A673 (cell line): ENCODE results near the gene HIGD2A. TPM values are rescaled to one million over a fixed set of nuclear protein-coding genes. Genes with fewer than 3 reads are reported as not detected.

ENCODE experiments used
- BruUV-seq: library from RNA; stranded (reverse); fragments of 400-500 nt; replicated peaks from 2 replicates; lab custom pipeline; 2021; lab: Mats Ljungman, UMichigan
- CTCF ChIA-PET: fragments of 300-600 bp; sonication (Branson Sonifier 250); formaldehyde crosslinking; loops from one replicate; lab custom pipeline; 2022; ENCODE audit warnings: antibody characterized with exemption; lab: Charles Lee
- POLR2A ChIA-PET: fragments of 300-600 bp; sonication (Branson Sonifier 250); formaldehyde crosslinking; loops from one replicate; lab custom pipeline; 2022; ENCODE audit warnings: antibody characterized with exemption; ENCODE audit not compliant: low non-redundant PET; lab: Charles Lee
- DNase-seq: peaks from one replicate; pipeline ENCODE4 v3.0.0-alpha.2; 2015; ENCODE audit warnings: low spot score
- H3K27ac ChIP-seq: fragments of 200-600 bp; sonication (generic); 2 replicates; pipeline ENCODE4 v1.5.1; 2016; ENCODE audit warnings: mixed run types, low read depth, mild to moderate bottlenecking, mixed read lengths, antibody characterized with exemption, low read length; ENCODE audit not compliant: poor library complexity, severe bottlenecking
- H3K27me3 ChIP-seq: fragments of 200-600 bp; sonication (generic); replicated peaks from 2 replicates; pipeline ENCODE4 v1.6.1; 2017; ENCODE audit warnings: mixed run types, low read depth, mild to moderate bottlenecking, mixed read lengths, antibody characterized with exemption, low read length; ENCODE audit not compliant: insufficient read depth, poor library complexity
- H3K36me3 ChIP-seq: fragments of 200-600 bp; sonication (generic); 2 replicates; pipeline ENCODE4 v1.6.1; 2016; ENCODE audit warnings: mixed run types, mild to moderate bottlenecking, mixed read lengths, antibody characterized with exemption, low read length; ENCODE audit not compliant: insufficient read depth, poor library complexity, severe bottlenecking
- H3K4me1 ChIP-seq: fragments of 200-600 bp; sonication (generic); 2 replicates; pipeline ENCODE4 v1.6.1; 2017; ENCODE audit warnings: mixed run types, mild to moderate bottlenecking, mixed read lengths, antibody characterized with exemption, low read length; ENCODE audit not compliant: insufficient read depth, poor library complexity, severe bottlenecking
- H3K4me3 ChIP-seq: fragments of 200-600 bp; sonication (generic); 2 replicates; pipeline ENCODE4 v1.5.1; 2016; ENCODE audit warnings: low read depth, mixed run types, mild to moderate bottlenecking, mixed read lengths, low read length; ENCODE audit not compliant: poor library complexity, severe bottlenecking
- H3K9me3 ChIP-seq: fragments of 200-600 bp; sonication (generic); 2 replicates; pipeline ENCODE4 v1.6.1; 2016; ENCODE audit warnings: mixed run types, low read depth, mild to moderate bottlenecking, mixed read lengths, antibody characterized with exemption, low read length; ENCODE audit not compliant: poor library complexity, severe bottlenecking
- EZH2 ChIP-seq: fragments of 200-600 bp; sonication (generic); IDR thresholded peaks from 2 replicates; pipeline ENCODE4 v1.6.1; 2017; ENCODE audit warnings: borderline replicate concordance, low read depth, mild to moderate bottlenecking, mixed read lengths, antibody characterized with exemption, low read length; ENCODE audit not compliant: poor library complexity, severe bottlenecking
- intact Hi-C: fragments of 100-400 bp; cut with micrococcal nuclease; formaldehyde crosslinking; loops from one replicate; pipeline ENCODE4 v1.10.0; 2022; ENCODE audit not compliant: unreplicated experiment
- total RNA-seq: library from RNA; stranded (reverse); gene quantifications from 2 replicates; pipeline ENCODE4 v1.2.3, GENCODE V29; 2021
- TF ChIP-seq, protein P1 (sequence below): fragments of 300-800, 200-600 bp; sonication (generic); conservative IDR thresholded peaks from 2 replicates; pipeline ENCODE4 v1.5.1; 2017; ENCODE audit warnings: low read depth, mild to moderate bottlenecking, antibody characterized with exemption, low read length, moderate library complexity, mixed read lengths

Gene HIGD2A
- total RNA-seq, 1 experiment from 2014 or later = 81.7 TPM

- no TSS peak for BruUV-seq
- TF ChIP-seq, protein P1, sequence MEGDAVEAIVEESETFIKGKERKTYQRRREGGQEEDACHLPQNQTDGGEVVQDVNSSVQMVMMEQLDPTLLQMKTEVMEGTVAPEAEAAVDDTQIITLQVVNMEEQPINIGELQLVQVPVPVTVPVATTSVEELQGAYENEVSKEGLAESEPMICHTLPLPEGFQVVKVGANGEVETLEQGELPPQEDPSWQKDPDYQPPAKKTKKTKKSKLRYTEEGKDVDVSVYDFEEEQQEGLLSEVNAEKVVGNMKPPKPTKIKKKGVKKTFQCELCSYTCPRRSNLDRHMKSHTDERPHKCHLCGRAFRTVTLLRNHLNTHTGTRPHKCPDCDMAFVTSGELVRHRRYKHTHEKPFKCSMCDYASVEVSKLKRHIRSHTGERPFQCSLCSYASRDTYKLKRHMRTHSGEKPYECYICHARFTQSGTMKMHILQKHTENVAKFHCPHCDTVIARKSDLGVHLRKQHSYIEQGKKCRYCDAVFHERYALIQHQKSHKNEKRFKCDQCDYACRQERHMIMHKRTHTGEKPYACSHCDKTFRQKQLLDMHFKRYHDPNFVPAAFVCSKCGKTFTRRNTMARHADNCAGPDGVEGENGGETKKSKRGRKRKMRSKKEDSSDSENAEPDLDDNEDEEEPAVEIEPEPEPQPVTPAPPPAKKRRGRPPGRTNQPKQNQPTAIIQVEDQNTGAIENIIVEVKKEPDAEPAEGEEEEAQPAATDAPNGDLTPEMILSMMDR = no peak; the same call in 1 of the 2 replicates
- no peak for TF ChIP-seq EZH2
- ChIA-PET CTCF (interaction anchor here (0.7 kb wide), 1 partner anchor 632 kb away, joined by 3 read pairs; no protein-coding TSS in a partner anchor), POLR2A (interaction anchor here (0.6 kb wide), 1 partner anchor 156 kb away, joined by 3 read pairs; no protein-coding TSS in a partner anchor)
- peak; percentile 91 for DNase-seq
- peaks cover 4% of the 10 kb centered on the region for H3K4me1 ChIP-seq
- H3K36me3 ChIP-seq = peaks cover 14% of the 10 kb centered on the region
- peak within 1 kb of the TSS; percentile 88 for H3K27ac ChIP-seq
- H3K4me3 ChIP-seq = peak within 1 kb of the TSS; percentile 95
- intact Hi-C loops = loop anchor here (5.0 kb wide), 1 partner anchor 176 kb away; the partner anchor contains the start of gene RNF44
- no peaks in the 10 kb centered on the region for H3K27me3 ChIP-seq
- H3K9me3 ChIP-seq = no peaks in the 10 kb centered on the region
Observed at GRCh38 chr5:176361437-176362232, 26.9 kb upstream of the HIGD2A start, which contains the start of gene KIAA1191. TSS of gene KIAA1191 (minus strand) at chr5:176361764. CDS start at chr5:176359508, 2,256 bp downstream.

GRCh38 chr5:176362233-176362490, 26.4 kb upstream of the HIGD2A start:
- CTCF ChIA-PET = interaction anchor here (0.7 kb wide), 1 partner anchor 632 kb away, joined by 3 read pairs; no protein-coding TSS in a partner anchor
- intact Hi-C loops = loop anchor here (5.0 kb wide), 1 partner anchor 175 kb away; the partner anchor contains the start of gene RNF44
- Histone ChIP-seq H3K27ac (no peak overlapping the region), H3K36me3 (peaks cover 13% of the 10 kb centered on the region), H3K27me3 (no peaks in the 10 kb centered on the region), H3K9me3 (no peaks in the 10 kb centered on the region), H3K4me3 (peak overlapping the region; percentile 95), H3K4me1 (peaks cover 4% of the 10 kb centered on the region)
- POLR2A ChIA-PET = interaction anchor here (0.6 kb wide), 1 partner anchor 156 kb away, joined by 3 read pairs; no protein-coding TSS in a partner anchor
- no TSS peak for BruUV-seq
- TF ChIP-seq, protein P1 = no peak
- no peak for TF ChIP-seq EZH2
- no peak for DNase-seq

- no peak for TF ChIP-seq EZH2
- TF ChIP-seq, protein P1 = no peak
- peaks cover 4% of the 10 kb centered on the region for H3K4me1 ChIP-seq
- BruUV-seq = no TSS peak
- CTCF ChIA-PET = no interaction called here
- no peak overlapping the region for H3K27ac ChIP-seq
- DNase-seq = no peak
- intact Hi-C loops = loop anchor here (5.0 kb wide), 1 partner anchor 172 kb away; the partner anchor contains the start of gene RNF44
- H3K36me3 ChIP-seq = peaks cover 4% of the 10 kb centered on the region
- POLR2A ChIA-PET = no interaction called here
- H3K4me3 ChIP-seq = peak overlapping the region; percentile 89
- no peaks in the 10 kb centered on the region for H3K27me3 ChIP-seq
- no peaks in the 10 kb centered on the region for H3K9me3 ChIP-seq
Observed at GRCh38 chr5:176364765-176365350, 23.7 kb upstream of the HIGD2A start.
